HG03280 (cell line): Measurements from ENCODE around the gene MSI1.
"Not testable (repeated sequence)": the region's sequence is repeated elsewhere in the genome, so short reads cannot be mapped to it uniquely, and the experiment has no call there.

Source experiments
- ATAC-seq: cut with Tn5 transposase; IDR thresholded peaks from one replicate; pipeline ENCODE4 v1.9.1; 2021; ENCODE audit warnings: mild to moderate bottlenecking, moderate library complexity; ENCODE audit not compliant: unreplicated experiment

MSI1 gene

GRCh38 chr12:120358412-120359100, 10.4 kb downstream of the MSI1 start:
- no peak for ATAC-seq

- ATAC-seq = no peak
Measured at GRCh38 chr12:120357104-120357503, 11.9 kb downstream of the MSI1 start.

DNA sequence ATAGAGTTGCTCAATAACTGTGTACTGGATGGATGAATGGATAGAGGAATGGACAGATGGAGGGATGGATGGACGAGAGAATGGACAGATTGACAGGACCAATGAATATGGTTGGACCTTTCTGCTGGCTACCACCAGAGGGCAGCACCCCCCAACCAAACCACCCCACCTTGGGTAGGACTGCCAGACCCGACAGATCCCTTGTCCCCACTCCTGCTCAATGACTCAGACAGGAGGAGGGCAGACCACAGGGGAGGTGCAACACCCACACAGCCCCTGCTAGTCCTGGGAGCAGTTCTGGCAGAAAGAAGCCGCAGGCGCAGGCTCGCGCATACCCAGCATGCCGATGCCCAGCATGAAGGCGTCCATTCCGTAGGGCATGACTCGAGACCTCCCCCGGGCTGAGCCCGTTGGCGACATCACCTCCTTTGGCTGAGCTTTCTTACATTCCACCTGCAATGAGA, 12.4 kb downstream of the MSI1 start:
- ATAC-seq = peak; percentile 48

GRCh38 chr12:120353556-120354317, 15.2 kb downstream of the MSI1 start:
- ATAC-seq = no peak

- no peak for ATAC-seq
Measured at GRCh38 chr12:120353136-120353535, 15.8 kb downstream of the MSI1 start.

DNA sequence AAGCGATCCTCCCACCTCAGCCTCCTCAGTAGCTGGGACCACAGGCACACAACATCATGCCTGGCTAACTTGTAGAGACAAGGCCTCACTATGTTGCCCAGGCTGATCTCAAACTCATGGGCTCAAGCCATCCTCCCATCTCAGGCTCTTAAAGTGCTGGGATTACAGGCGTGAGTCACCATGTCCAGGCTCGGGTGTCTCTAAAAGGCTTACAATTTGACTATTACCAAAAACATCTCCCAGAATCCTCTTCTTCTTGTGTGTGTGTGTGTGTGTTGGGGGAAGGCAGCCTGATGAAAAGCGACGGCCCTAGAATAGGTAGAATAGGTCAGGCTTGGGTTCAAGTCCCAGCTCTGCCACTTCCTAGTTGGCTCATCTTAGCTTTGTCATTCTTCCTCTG, 16.8 kb downstream of the MSI1 start:
- no peak for ATAC-seq

- ATAC-seq = no peak
Measured at GRCh38 chr12:120350576-120351350, 18.2 kb downstream of the MSI1 start.

DNA sequence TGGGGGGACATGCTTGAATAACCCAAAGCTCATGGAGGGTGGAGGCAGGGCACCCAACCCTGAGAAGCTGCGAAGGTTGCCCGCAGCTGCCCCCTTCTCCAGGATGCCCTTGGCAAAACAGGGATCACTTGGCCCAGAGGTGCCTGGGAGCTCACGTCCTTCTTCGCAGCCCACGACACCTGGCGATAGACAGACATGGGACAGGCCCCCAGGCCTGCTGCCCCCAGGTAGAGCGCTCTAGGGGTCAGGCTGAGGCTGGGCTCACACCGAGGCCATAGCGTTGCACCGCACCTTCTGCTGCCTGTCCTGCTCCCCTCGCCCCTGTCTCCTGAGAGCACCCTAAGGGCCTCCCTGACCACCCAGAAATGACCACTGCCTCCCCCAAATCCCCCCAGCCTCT, 21.2 kb downstream of the MSI1 start:
- no peak for ATAC-seq

DNA sequence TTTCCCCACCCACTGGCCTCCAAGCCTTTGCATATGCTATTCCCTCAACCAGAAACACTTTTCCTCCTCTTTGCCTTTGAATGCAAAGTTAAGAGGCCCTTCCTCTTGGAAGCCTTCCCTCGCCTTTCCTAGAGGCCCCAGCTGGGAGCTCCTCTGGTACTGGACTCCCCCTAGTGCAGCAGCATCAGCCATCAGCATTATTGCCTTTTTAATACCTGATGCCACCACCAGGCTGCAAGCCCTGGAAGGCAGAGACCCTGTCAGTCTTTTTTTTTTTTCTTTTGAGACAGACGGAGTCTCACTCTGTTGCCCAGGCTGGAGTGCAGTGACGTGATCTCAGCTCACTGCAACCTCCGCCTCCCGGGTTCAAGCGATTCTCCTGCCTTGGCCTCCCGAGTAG, 22.3 kb downstream of the MSI1 start:
- ATAC-seq = no peak

DNA sequence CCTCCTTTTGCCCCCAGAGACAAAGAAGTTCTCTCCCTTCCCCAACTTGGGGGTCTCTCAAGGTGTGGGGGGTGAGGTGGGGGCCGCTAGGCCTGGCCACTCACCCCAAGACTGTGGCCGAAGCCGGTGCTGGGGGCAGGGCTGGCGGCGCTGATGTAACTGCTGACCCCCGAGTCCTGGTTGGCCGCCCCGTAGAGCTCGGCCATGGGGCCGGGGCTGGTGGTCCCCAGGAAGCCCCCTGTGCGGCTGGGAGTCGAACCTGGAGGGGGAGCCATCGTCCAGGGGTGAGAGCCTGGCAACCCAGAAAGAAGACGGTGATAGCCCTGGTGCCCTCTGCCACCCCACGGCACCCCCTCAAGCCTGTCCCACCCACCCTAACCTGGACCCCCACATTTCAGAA, 22.9 kb downstream of the MSI1 start:
- ATAC-seq = no peak

DNA sequence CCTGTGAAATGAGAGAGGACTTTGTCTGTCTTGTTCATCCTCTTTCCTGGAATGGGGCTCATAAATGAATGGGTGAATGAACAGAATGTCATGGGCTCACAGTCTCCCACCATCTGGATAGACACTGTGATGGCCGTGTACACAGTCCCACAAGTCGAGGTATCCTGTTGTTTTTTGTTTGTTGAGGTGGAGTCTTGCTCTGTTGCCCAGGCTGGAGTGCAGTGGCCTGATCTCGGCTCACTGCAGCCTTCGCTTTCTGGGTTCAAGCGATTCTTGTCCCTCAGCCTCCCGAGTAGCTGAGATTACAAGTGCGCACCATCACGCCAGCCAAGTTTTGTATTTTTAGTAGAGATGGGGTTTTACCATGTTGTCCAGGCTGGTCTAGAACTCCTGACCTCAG, 25.3 kb downstream of the MSI1 start:
- ATAC-seq = no peak

DNA sequence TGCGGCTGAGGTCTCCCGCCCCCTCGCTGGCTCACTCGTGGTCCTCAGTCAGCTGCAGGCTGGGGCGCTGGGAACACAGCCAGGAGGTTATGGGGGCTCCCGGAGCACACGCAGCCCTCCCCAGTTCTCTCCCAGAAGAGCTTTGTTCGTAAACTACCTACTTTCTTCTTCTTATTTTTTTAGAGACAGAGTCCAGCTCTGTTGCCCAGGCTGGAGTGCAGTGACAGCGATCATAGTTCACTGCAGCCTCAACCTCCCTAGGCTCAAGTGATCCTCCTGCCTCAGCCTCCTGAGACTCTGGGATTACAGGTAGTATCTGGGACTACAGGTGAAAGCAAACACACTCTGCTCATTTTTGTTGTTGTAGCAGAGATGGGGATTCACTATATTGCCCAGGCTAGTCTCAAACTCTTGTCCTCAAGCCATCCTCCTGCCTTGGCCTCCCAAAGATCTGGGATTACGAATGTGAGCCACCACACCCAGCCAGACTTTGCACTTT, 25.9 kb downstream of the MSI1 start:
- ATAC-seq = no peak

- ATAC-seq = no peak
Measured at GRCh38 chr12:120342175-120343038, 26.6 kb downstream of the MSI1 start.

DNA sequence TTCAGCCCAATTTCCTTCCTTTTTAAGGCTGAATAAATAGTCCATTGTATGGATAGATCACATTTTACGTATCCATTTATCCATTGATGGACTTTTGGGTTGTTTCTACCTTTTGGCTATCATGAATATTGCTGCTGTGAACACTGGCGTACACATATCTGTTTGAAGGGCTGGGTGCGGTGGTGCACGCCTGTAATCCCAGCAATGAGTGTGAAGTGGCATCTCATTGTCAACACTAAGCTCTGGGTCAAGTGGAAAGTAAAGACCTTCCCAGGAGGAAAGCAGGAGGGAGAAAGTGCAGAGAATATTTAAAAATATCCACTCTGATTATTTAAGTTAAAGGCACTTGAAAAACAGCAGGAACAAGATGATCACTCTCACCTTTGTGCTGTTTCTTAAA, 29.7 kb downstream of the MSI1 start:
- no peak for ATAC-seq

- no peak for ATAC-seq
Measured at GRCh38 chr12:120337730-120338129, 31.2 kb downstream of the MSI1 start.

DNA sequence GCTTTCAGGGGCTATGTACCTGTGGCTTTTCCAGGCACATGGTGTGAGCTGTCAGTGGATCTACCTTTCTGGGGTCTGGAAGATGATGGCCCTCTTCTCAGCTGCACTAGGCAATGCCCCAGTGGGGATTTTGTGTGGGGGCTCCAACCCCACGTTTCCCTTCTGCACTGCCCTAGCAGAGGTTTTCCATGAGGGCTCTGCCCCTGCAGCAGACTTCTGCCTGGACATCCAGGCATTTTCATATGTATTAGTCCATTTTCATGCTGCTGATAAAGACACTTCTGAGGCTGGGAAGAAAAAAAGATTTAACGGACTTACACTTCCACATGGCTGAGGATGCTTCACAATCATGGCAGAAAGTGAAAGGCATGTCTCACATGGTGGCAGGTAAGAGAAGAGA, 32.6 kb downstream of the MSI1 start:
- not testable (repeated sequence) for ATAC-seq

- ATAC-seq = not testable (repeated sequence)
Measured at GRCh38 chr12:120335447-120335846, 33.5 kb downstream of the MSI1 start.

- ATAC-seq = no peak
Measured at GRCh38 chr12:120332523-120332922, 36.4 kb downstream of the MSI1 start.

DNA sequence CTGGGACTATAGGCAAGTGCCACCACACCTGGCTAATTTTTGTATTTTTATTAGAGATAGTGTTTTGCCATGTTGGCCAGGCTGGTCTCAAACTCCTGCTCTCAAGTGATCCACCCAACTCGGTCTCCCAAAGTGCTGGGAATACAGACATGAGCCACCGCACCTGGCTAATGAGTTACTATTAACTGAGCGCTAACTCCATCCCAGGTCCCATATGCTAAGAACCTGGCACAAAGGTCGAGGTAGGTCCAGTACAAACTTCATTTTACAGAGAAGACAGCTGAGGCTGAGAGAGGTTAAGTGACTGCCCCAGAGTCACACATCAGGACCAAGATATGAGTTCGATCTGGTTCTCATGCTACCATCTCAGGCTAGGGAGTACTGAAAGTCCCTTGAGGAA, 36.9 kb downstream of the MSI1 start:
- ATAC-seq = no peak

- no peak for ATAC-seq
Measured at GRCh38 chr12:120331390-120331789, 37.6 kb downstream of the MSI1 start.

GRCh38 chr12:120328228-120328627, 40.7 kb downstream of the MSI1 start:
- ATAC-seq = no peak
